Stimulated activated CD8-positive, alpha-beta memory T cell treated with anti-CD3 and anti-CD28 coated beads, Interleukin-7, amount 100 ng/mL, for 4 hours (primary cell): Measurements from ENCODE around the gene LUM.

Experiments used
- DNase-seq, 2 donors: peaks; one replicate each; pipeline ENCODE4 v3.0.0-alpha.2; 2020; ENCODE audit warnings: low read depth in 2 of 2

Gene LUM, protein sequence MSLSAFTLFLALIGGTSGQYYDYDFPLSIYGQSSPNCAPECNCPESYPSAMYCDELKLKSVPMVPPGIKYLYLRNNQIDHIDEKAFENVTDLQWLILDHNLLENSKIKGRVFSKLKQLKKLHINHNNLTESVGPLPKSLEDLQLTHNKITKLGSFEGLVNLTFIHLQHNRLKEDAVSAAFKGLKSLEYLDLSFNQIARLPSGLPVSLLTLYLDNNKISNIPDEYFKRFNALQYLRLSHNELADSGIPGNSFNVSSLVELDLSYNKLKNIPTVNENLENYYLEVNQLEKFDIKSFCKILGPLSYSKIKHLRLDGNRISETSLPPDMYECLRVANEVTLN

DNA sequence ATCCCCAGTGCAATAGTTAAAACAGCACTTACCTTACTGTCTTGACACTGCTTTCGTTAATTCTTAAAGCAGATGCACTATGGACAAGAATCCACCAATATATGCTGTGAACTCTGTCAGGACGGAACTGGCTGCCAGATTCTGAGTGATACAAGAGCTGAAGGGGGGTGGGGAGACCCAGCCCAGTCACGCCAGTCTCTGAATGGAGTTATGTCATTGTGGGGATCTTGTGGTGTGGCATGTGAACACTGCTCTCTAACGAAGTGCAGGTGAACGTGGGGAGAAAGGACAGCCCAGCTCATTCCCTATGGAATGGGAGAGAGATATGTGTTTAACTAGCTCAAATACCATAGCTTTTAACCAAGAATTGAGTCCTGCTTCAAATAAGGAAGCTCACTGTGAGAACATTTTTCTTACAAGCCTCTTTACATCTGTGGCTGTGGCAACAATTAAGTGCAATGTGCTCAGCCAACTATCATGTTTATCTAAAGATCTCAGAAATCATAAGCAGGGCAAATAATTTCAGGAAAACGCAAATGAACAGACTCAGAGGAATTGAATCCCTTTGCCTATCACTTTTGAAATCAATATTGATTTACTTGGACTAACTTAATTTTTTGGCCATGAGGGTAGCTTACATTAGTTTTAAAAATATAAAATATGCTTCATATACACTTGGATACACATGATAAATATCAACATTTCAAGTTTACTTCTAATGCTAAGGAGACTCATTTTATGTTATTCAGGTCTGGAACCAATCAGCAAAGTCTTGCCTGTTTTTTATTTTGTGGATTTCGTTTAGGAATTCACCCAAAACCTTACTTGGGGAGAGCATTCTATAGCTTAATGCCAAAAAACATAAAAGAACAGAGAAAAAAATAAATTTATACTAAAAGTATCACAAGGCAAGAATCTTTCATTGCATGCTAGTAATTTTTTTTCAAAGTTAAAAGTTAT, at the start of gene LUM:
LUM (minus strand) TSS at position 129 of the 960 bp plus-strand sequence. CDS start 2,515 bp downstream, outside the sequence.
- no peak for DNase-seq

- no peak for DNase-seq
Observed at GRCh38 chr12:91161009-91161408, 49.7 kb upstream of the LUM start.

DNA sequence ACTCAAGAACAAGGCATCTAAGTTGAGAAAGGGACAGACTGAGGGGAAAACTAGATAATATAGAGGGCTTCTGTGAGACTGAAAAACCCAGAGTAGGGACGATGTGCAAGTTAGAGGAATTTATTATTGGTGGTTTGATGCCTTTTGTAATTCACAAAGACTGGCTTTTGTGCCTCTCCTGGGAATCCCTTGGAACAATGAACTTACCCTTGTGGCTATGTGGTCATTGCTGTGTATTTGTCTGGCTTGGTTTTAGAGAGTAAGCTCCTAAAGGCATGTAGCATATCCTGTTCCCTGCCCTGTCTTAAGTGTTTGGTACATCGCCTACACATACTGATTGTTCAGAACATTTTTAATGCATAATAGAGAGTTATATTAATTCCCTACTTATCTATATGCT, 44.7 kb upstream of the LUM start:
- no peak for DNase-seq

GRCh38 chr12:91154131-91154530, 42.8 kb upstream of the LUM start:
- no peak for DNase-seq

- no peak for DNase-seq
Observed at GRCh38 chr12:91144053-91144452, 32.8 kb upstream of the LUM start.

DNA sequence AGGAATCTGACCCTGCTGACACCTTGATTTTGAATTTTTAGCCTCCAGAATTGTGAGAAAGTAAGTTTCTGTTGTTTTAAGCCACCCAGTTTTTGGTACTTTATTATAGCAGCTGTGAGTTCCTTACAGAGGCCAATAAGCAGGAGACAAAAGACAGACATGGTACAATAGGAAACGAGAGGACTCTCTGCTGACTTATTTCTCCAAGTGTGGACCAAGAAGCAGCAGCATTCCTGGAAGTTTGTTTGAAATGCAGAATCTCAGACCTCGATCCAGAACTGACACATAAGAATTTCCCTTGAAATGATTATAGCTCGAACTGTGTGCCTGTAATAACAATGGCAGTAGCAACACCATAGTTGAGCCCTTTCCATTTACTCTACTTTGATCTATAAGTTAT, 31.9 kb upstream of the LUM start:
- DNase-seq, result no peak

DNA sequence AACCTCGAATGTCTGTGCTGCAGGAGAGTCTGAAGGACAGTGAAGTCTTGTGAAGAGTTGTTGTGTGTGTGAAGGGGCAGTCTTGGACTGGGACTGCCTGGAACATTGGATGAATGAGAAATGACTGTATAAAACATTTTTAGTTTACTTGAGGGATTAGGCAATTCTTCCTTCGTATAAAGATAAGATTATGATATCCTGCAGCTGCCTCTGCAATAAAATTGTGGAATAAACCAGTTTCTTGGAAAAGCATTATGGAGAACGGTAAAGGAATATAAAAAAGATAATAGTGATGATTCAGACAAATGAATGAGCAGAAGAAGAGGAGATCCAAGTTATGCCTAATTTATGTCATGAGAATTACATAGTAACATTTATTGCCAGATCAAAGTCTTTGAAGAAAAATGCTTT, 30.9 kb upstream of the LUM start:
- no peak for DNase-seq

- no peak for DNase-seq
Observed at GRCh38 chr12:91140026-91140931, 29.0 kb upstream of the LUM start.

DNA sequence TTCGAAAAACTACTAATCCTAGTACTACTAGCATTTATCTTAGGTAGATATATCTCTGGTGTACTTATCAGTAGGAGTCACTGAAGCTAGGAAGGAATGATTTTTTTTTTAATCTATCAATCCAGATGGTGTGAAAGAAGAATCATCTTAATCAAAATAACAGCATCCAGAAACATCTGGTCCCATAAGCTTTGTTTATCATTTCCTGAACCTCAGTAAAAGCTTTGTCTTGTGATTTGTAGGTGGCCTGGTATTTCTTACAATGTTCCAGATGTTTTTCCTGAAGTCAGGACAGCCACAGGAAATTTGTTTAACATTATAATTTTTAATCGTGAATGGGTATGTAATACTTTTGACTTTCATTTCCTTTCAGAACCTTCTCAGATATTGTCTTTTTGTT, 28.0 kb upstream of the LUM start:
- no peak for DNase-seq

GRCh38 chr12:91138337-91138920, 27.1 kb upstream of the LUM start:
- no peak for DNase-seq

- DNase-seq, result no peak
Observed at GRCh38 chr12:91133871-91134270, 22.6 kb upstream of the LUM start.

DNA sequence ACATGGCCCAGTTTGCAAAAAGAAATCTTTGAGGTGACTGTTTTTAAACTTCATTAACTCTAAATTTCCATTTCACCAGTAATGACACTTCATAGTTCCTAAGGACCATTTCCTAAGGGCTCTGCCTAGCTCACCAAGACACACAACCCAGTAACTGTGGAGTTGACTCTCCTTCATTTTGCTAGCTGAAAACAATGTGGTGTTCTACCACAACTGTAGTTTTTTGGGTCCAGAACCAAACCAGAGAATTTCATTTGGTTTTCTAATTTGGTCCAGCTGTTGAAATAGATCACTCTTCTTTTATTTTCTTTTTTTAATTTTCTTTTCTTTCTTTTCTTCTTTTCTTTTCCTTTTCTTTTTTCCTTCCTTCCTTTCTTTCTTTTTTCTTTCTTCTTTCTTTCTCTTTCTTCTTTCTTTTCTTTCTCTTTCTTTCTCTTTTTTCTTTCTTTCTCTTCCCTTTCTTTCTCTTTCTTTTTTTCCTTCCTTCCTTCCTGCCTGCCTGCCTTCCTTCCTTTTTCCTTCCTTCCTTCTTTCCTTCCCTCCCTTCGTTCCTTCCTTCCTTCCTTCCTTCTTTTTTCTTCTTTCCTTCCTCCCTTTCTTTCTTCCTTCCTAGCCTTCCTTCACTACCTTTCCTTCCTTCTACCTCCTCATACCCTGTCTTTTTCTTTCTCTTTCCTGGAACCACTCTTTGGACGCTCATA, 18.5 kb upstream of the LUM start:
- DNase-seq, result no peak

GRCh38 chr12:91127751-91128150, 16.5 kb upstream of the LUM start:
- no peak for DNase-seq

GRCh38 chr12:91127306-91127705, 16.0 kb upstream of the LUM start:
- DNase-seq, result no peak

- DNase-seq, result no peak
Observed at GRCh38 chr12:91126516-91126915, 15.2 kb upstream of the LUM start.

DNA sequence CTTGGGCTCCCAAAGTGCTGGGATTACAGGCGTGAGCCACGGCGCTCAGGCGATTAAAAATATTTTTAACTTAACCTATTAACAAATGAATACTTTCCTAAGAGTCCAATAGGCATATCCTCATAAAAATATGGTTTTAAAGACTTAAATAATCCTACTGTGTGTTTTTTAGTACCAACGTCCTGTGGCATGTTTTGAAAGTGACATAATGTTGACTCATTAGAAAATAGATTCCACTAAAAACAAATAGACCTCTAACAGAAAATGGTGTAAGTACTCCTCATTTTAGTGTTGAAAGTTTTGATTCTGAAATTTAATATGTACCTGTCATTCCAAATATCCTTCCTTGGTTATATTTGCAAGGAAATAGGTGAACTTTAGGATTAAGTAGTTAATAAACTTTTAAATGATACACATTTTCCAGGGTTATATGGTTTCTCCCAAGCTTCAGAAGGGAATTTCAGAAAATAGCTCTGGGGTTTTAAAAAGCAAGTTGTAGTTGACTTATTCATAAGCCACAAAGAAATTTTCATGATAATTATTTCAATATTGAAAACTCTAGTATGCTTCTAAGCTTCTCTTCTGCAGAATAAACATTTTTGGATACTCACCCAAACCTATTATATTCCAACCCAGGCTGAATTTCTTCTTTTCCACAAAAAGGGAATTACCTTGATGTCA, 12.1 kb upstream of the LUM start:
- no peak for DNase-seq

DNA sequence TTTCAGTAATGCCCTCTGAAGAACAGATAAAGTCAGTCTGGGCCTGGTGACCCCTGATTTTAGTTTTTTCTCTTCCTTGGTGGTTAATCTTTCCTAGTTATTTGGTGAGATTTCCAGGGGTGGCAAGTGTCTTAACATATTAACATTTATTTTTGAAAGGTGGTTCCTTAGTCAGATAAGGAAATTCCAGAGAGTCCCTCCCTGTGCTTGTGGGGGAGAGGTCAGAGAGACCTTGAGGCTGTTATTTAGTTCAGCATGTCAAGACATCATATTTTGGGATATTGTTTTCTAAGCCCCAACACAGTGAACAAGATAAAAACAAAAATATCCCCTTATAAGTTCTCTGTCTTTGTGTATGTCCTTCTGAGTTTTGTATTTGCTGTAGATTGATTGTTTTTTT, 9.5 kb upstream of the LUM start:
- no peak for DNase-seq

DNA sequence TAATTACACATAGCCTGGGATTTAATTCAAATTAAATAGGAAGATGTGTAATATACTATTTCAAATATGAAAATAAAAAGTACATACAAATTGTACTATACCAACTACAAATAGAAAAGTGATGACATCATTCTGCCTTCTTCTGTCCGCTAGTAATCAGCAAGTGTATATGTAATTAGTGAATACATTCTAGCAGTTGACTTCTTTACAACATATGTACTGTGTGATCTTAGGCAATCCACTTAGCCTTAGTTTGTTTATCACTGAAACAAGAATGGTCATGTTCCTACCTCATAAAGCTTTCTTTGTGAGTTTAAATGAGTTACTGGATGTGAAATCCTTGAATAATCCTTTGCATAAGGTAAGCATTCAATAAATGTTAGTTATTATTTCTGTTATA, 7.8 kb upstream of the LUM start:
- DNase-seq, result no peak

GRCh38 chr12:91113621-91114020, 2.3 kb upstream of the LUM start:
- DNase-seq, result no peak

GRCh38 chr12:91110311-91110924, 876 bp downstream of the LUM start:
- no peak for DNase-seq
